H7 (cell line): Measurements from ENCODE around the gene CAV2. TPM values are rescaled to one million over a fixed set of nuclear protein-coding genes. Genes with fewer than 3 reads are reported as not detected.
"Not testable (repeated sequence)": the region's sequence is repeated elsewhere in the genome, so short reads cannot be mapped to it uniquely, and the experiment has no call there.

Experiments
- DNase-seq: peaks from one replicate; pipeline ENCODE4 v3.0.0; 2012
- H3K27me3 ChIP-seq: 2 replicates; pipeline ENCODE4 v1.6.0; 2011; ENCODE audit warnings: mild to moderate bottlenecking, low read length; ENCODE audit not compliant: control insufficient read depth, insufficient read depth
- H3K36me3 ChIP-seq: replicated peaks from 2 replicates; pipeline ENCODE4 v1.5.1; 2011; ENCODE audit warnings: low read length; ENCODE audit not compliant: control insufficient read depth, insufficient read depth
- H3K4me3 ChIP-seq: 2 replicates; pipeline ENCODE4 v1.5.1; 2011; ENCODE audit warnings: low read depth, mild to moderate bottlenecking, control low read depth, low read length, moderate library complexity; ENCODE audit not compliant: insufficient read depth
- total RNA-seq: library from RNA; depleted of rRNA; stranded (reverse); fragments of >200 nt; shearing (Covaris generic); gene quantifications from 2 replicates; pipeline ENCODE4 v1.2.3, GENCODE V29; 2014

Gene CAV2
- total RNA-seq, 1 experiment from 2014 or later, result 8.0 TPM

- H3K4me3 ChIP-seq, H3K27me3 ChIP-seq, DNase-seq, H3K36me3 ChIP-seq: not testable (repeated sequence)
These were observed 15.1 kb upstream of the CAV2 start for GRCh38 chr7:116484389-116484788.

GRCh38 chr7:116487907-116488521 is 11.5 kb upstream of the CAV2 start:
- Histone ChIP-seq H3K36me3 (no peaks in the 10 kb centered on the region), H3K27me3 (no peaks in the 10 kb centered on the region), H3K4me3 (no peak overlapping the region)
- no peak for DNase-seq

- Histone ChIP-seq H3K36me3 (no peaks in the 10 kb centered on the region), H3K4me3 (no peak overlapping the region), H3K27me3 (no peaks in the 10 kb centered on the region)
- DNase-seq, result no peak
These were observed 9.2 kb upstream of the CAV2 start for GRCh38 chr7:116490351-116490750.

GRCh38 chr7:116491887-116492653 is 7.5 kb upstream of the CAV2 start:
- DNase-seq, result no peak
- H3K4me3 ChIP-seq, result no peak overlapping the region
- H3K27me3 ChIP-seq, result no peaks in the 10 kb centered on the region
- H3K36me3 ChIP-seq, result no peaks in the 10 kb centered on the region

- Histone ChIP-seq H3K36me3 (no peaks in the 10 kb centered on the region), H3K27me3 (no peaks in the 10 kb centered on the region), H3K4me3 (no peak overlapping the region)
- no peak for DNase-seq
These were observed 6.9 kb upstream of the CAV2 start for GRCh38 chr7:116492654-116493109.

- DNase-seq, result no peak
- H3K36me3 ChIP-seq, result no peaks in the 10 kb centered on the region
- H3K27me3 ChIP-seq, result no peaks in the 10 kb centered on the region
- H3K4me3 ChIP-seq, result no peak overlapping the region
These were observed 6.1 kb upstream of the CAV2 start for GRCh38 chr7:116493449-116493848.

- DNase-seq, result no peak
- no peaks in the 10 kb centered on the region; the same call in 1 of the 2 replicates for H3K27me3 ChIP-seq
These were observed 5.1 kb upstream of the CAV2 start for GRCh38 chr7:116494472-116494871.

GRCh38 chr7:116495736-116496135 is 3.8 kb upstream of the CAV2 start:
- DNase-seq, result no peak
- H3K36me3 ChIP-seq, result no peaks in the 10 kb centered on the region
- H3K4me3 ChIP-seq, result no peak overlapping the region
- H3K27me3 ChIP-seq, result peaks cover 6% of the 10 kb centered on the region

More at GRCh38 chr7:116494472-116494871, 5.1 kb upstream of the CAV2 start:
- no peak overlapping the region for H3K4me3 ChIP-seq
- H3K36me3 ChIP-seq, result no peaks in the 10 kb centered on the region

GRCh38 chr7:116496653-116497052 is 2.9 kb upstream of the CAV2 start:
- no peak for DNase-seq
- Histone ChIP-seq H3K4me3 (no peak overlapping the region), H3K36me3 (no peaks in the 10 kb centered on the region; the same call in 1 of the 2 replicates), H3K27me3 (peaks cover 6% of the 10 kb centered on the region)

- DNase-seq, result no peak
These were observed 1.8 kb upstream of the CAV2 start for GRCh38 chr7:116497708-116498107.

GRCh38 chr7:116500078-116500853 is 728 bp downstream of the CAV2 start:
- peak overlapping the region; percentile 76 for H3K4me3 ChIP-seq
- DNase-seq, result peak; percentile 32

More at GRCh38 chr7:116497708-116498107, 1.8 kb upstream of the CAV2 start:
- H3K4me3 ChIP-seq, result no peak overlapping the region
- no peaks in the 10 kb centered on the region; the same call in 1 of the 2 replicates for H3K36me3 ChIP-seq
- peaks cover 6% of the 10 kb centered on the region for H3K27me3 ChIP-seq

GRCh38 chr7:116501425-116502167 is 2.1 kb downstream of the CAV2 start:
- H3K27me3 ChIP-seq, result peaks cover 6% of the 10 kb centered on the region
- H3K4me3 ChIP-seq, result no peak overlapping the region
- no peaks in the 10 kb centered on the region; the same call in 1 of the 2 replicates for H3K36me3 ChIP-seq
- DNase-seq, result no peak

More at GRCh38 chr7:116500078-116500853, 728 bp downstream of the CAV2 start:
- no peaks in the 10 kb centered on the region; the same call in 1 of the 2 replicates for H3K36me3 ChIP-seq
- peaks cover 6% of the 10 kb centered on the region for H3K27me3 ChIP-seq

GRCh38 chr7:116502201-116503096 is 2.9 kb downstream of the CAV2 start:
- H3K27me3 ChIP-seq, result peaks cover 6% of the 10 kb centered on the region
- H3K36me3 ChIP-seq, result no peaks in the 10 kb centered on the region; the same call in 1 of the 2 replicates
- no peak overlapping the region for H3K4me3 ChIP-seq
- DNase-seq, result no peak
